Stimulated activated naive CD8-positive, alpha-beta T cell treated with anti-CD3 and anti-CD28 coated beads, Interleukin-15, Interleukin-2, amounts not matched to agents 100 ng/mL and 50 ng/mL, for 24 hours (primary cell): ENCODE results near the gene CLECL1.
"Not testable (repeated sequence)": the region's sequence is repeated elsewhere in the genome, so short reads cannot be mapped to it uniquely, and the experiment has no call there.

Experiments
- H3K27ac Mint-ChIP-seq: one replicate; pipeline ENCODE4 v1.8.0; 2021; ENCODE audit warnings: mild to moderate bottlenecking, mixed read lengths
- H3K27me3 Mint-ChIP-seq: one replicate; pipeline ENCODE4 v1.8.0; 2021; ENCODE audit warnings: mixed read lengths
- H3K36me3 Mint-ChIP-seq: one replicate; pipeline ENCODE4 v1.8.0; 2021; ENCODE audit warnings: low read depth, mixed read lengths
- H3K4me1 Mint-ChIP-seq: one replicate; pipeline ENCODE4 v1.8.0; 2021; ENCODE audit warnings: low read depth, mixed read lengths
- H3K4me3 Mint-ChIP-seq: one replicate; pipeline ENCODE4 v1.8.0; 2021; ENCODE audit warnings: mild to moderate bottlenecking, mixed read lengths
- H3K9me3 Mint-ChIP-seq: one replicate; pipeline ENCODE4 v1.8.0; 2021; ENCODE audit warnings: mixed read lengths

CLECL1 gene

GRCh38 chr12:9739404-9740105, 6.7 kb upstream of the CLECL1 start:
- not testable (repeated sequence) for H3K27ac Mint-ChIP-seq, H3K27me3 Mint-ChIP-seq, H3K9me3 Mint-ChIP-seq, H3K36me3 Mint-ChIP-seq
- peak overlapping the region; percentile 32 for H3K4me3 Mint-ChIP-seq
- H3K4me1 Mint-ChIP-seq = peaks cover 73% of the 10 kb centered on the region

DNA sequence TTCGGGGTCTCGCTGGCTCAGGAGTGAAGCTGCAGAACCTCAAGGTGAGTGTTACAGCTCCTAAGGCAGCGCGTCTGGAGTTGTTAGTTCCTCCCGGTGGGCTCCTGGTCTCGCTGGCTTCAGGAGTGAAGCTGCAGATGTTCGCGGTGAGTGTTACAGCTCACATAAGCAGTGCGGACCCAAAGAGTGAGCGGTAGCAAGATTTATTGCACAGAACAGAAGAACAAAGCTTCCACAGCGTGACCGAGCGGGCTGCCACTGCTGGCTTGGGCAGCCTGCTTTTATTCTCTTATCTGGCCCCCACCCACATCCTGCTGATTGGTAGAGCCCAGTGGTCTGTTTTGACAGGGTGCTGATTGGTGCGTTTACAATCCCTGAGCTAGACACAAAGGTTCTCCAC, 6.0 kb upstream of the CLECL1 start:
- H3K4me1 Mint-ChIP-seq = peaks cover 77% of the 10 kb centered on the region
- H3K9me3 Mint-ChIP-seq, H3K36me3 Mint-ChIP-seq, H3K27me3 Mint-ChIP-seq: not testable (repeated sequence)
- peak overlapping the region; percentile 32 for H3K4me3 Mint-ChIP-seq
- peak overlapping the region; percentile 88 for H3K27ac Mint-ChIP-seq

- H3K9me3 Mint-ChIP-seq = no peaks in the 10 kb centered on the region
- H3K36me3 Mint-ChIP-seq = peaks cover 4% of the 10 kb centered on the region
- H3K4me1 Mint-ChIP-seq = peaks cover 77% of the 10 kb centered on the region
- H3K27ac Mint-ChIP-seq = peak overlapping the region; percentile 88
- H3K27me3 Mint-ChIP-seq = no peaks in the 10 kb centered on the region
- peak overlapping the region; percentile 72 for H3K4me3 Mint-ChIP-seq
Observed at GRCh38 chr12:9736936-9737705, 4.2 kb upstream of the CLECL1 start.

DNA sequence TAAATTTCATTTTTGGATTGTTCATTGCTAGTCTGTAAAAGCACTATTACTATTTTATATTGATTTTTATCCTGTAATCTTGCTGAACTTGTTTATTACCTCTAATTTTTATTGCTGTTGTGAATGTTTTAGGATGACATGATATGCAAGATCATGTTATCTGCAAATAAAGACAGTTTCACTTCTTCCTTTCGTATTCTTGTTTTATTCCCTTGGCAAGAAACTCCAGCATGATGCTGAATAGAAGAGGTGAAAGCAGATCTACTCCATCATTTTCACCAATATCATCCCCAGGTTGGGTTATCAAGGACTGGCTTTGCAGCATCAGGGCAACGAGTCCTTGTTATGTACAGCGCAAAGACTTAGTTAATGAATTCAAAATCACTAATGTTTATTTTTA, 2.7 kb upstream of the CLECL1 start:
- no peaks in the 10 kb centered on the region for H3K9me3 Mint-ChIP-seq
- H3K27ac Mint-ChIP-seq = no peak overlapping the region
- H3K4me1 Mint-ChIP-seq = peaks cover 78% of the 10 kb centered on the region
- no peaks in the 10 kb centered on the region for H3K27me3 Mint-ChIP-seq
- peaks cover 4% of the 10 kb centered on the region for H3K36me3 Mint-ChIP-seq
- no peak overlapping the region for H3K4me3 Mint-ChIP-seq

GRCh38 chr12:9731797-9732196, 1.1 kb downstream of the CLECL1 start:
- peak overlapping the region; percentile 90 for H3K27ac Mint-ChIP-seq
- peaks cover 4% of the 10 kb centered on the region for H3K36me3 Mint-ChIP-seq
- H3K9me3 Mint-ChIP-seq = no peaks in the 10 kb centered on the region
- peak overlapping the region; percentile 82 for H3K4me3 Mint-ChIP-seq
- peaks cover 52% of the 10 kb centered on the region for H3K4me1 Mint-ChIP-seq
- no peaks in the 10 kb centered on the region for H3K27me3 Mint-ChIP-seq

DNA sequence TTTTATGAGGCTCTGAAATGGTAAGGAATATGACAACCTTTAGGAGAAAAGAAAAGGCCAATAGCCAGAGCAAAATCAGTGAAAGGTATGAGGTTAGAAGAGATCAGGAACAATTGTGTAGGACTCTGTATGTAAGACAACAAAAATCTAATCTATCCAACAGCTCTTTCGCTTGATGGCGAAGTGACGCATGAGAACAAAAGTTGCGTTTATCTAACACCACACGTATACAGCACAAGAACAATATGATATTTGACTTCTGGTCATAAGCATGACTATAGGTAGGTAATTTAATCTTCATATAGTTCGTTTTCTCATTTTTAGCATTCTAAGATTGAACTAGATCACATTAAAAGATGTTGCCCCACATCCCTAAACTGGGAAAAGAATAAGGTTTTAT, 1.5 kb downstream of the CLECL1 start:
- peaks cover 4% of the 10 kb centered on the region for H3K36me3 Mint-ChIP-seq
- H3K9me3 Mint-ChIP-seq = no peaks in the 10 kb centered on the region
- peak overlapping the region; percentile 82 for H3K4me3 Mint-ChIP-seq
- H3K4me1 Mint-ChIP-seq = peaks cover 48% of the 10 kb centered on the region
- no peaks in the 10 kb centered on the region for H3K27me3 Mint-ChIP-seq
- peak overlapping the region; percentile 90 for H3K27ac Mint-ChIP-seq

DNA sequence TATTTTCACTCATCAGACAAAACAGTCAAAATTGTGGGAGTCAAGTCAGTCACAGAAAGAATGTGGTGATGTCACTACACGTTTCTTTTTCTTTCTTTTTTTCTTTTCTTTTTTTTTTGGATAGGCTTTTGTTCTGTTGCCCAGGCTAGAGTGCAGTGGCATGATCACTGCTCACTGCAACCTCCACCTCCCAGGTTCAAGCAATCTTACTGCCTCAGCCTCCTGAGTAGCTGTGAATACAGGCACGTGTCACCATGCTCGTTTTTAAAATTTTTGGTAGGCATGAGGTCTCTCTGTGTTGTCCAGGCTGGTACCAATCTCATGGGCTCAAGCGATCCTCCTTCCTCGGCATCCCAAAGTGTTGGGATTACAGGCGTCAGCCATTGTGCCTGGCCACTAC, 2.3 kb downstream of the CLECL1 start:
- Mint-ChIP-seq H3K27me3 (no peaks in the 10 kb centered on the region), H3K4me3 (peak overlapping the region; percentile 82), H3K4me1 (peaks cover 43% of the 10 kb centered on the region), H3K9me3 (no peaks in the 10 kb centered on the region), H3K36me3 (peaks cover 4% of the 10 kb centered on the region), H3K27ac (peak overlapping the region; percentile 21)

DNA sequence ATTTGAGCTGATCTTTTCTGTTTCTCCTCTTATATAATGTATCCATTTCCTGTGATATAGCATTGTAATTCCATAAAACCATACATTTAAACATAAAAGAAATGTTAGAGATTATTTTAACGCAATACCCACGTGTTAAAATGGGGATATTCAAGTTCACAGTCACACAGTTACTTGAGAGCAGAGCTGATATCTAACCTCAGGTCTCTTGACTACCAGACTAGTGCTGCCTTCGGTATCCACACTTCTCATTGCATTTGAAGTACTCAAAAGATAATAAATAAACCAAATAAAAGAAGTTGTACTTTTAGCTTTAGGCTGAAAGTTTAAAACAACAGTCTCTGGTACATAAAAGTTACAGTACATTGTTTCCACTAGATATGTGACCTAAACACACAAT, 2.9 kb downstream of the CLECL1 start:
- no peaks in the 10 kb centered on the region for H3K9me3 Mint-ChIP-seq
- no peak overlapping the region for H3K4me3 Mint-ChIP-seq
- H3K4me1 Mint-ChIP-seq = peaks cover 45% of the 10 kb centered on the region
- H3K36me3 Mint-ChIP-seq = peaks cover 4% of the 10 kb centered on the region
- no peaks in the 10 kb centered on the region for H3K27me3 Mint-ChIP-seq
- no peak overlapping the region for H3K27ac Mint-ChIP-seq

- H3K36me3 Mint-ChIP-seq = peaks cover 4% of the 10 kb centered on the region
- no peak overlapping the region for H3K4me3 Mint-ChIP-seq
- no peaks in the 10 kb centered on the region for H3K9me3 Mint-ChIP-seq
- no peak overlapping the region for H3K27ac Mint-ChIP-seq
- no peaks in the 10 kb centered on the region for H3K27me3 Mint-ChIP-seq
- H3K4me1 Mint-ChIP-seq = peaks cover 44% of the 10 kb centered on the region
Observed at GRCh38 chr12:9729082-9729481, 3.8 kb downstream of the CLECL1 start.

DNA sequence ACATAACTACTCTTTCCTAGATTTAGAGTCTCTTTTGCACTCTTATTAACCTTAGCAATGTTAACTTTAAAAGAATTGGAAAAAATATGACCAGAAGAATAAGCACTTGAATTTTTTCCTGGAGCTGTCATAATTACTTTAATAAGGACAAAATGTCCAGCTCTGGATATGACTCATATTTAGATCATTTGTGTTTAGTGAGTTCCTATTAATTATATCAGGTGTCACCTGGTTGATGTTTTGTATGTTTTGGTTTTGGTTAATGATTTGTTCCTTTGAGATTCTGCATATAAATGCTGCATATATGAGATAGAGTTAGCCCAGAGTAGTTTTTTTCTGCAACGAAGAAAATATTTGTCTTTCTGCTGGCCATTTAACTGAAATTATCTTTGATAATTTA, 5.1 kb downstream of the CLECL1 start:
- H3K27me3 Mint-ChIP-seq = no peaks in the 10 kb centered on the region
- H3K36me3 Mint-ChIP-seq = peaks cover 2% of the 10 kb centered on the region

GRCh38 chr12:9725213-9725870, 7.6 kb downstream of the CLECL1 start:
- H3K27ac Mint-ChIP-seq = no peak overlapping the region
- no peak overlapping the region for H3K4me3 Mint-ChIP-seq
- peaks cover 20% of the 10 kb centered on the region for H3K36me3 Mint-ChIP-seq
- H3K27me3 Mint-ChIP-seq = peaks cover 3% of the 10 kb centered on the region
- no peaks in the 10 kb centered on the region for H3K9me3 Mint-ChIP-seq
- peaks cover 39% of the 10 kb centered on the region for H3K4me1 Mint-ChIP-seq

More for the DNA sequence above, 5.1 kb downstream of the CLECL1 start:
- peaks cover 38% of the 10 kb centered on the region for H3K4me1 Mint-ChIP-seq
- no peaks in the 10 kb centered on the region for H3K9me3 Mint-ChIP-seq
- H3K27ac Mint-ChIP-seq = no peak overlapping the region
- H3K4me3 Mint-ChIP-seq = no peak overlapping the region

GRCh38 chr12:9724023-9724422, 8.9 kb downstream of the CLECL1 start:
- no peaks in the 10 kb centered on the region for H3K9me3 Mint-ChIP-seq
- H3K4me1 Mint-ChIP-seq = peaks cover 45% of the 10 kb centered on the region
- no peak overlapping the region for H3K27ac Mint-ChIP-seq
- peaks cover 3% of the 10 kb centered on the region for H3K27me3 Mint-ChIP-seq
- H3K36me3 Mint-ChIP-seq = peaks cover 20% of the 10 kb centered on the region
- H3K4me3 Mint-ChIP-seq = no peak overlapping the region

- Mint-ChIP-seq H3K4me1 (peaks cover 54% of the 10 kb centered on the region), H3K9me3 (no peaks in the 10 kb centered on the region), H3K27ac (peak overlapping the region; percentile 59), H3K27me3 (peaks cover 3% of the 10 kb centered on the region), H3K36me3 (peaks cover 20% of the 10 kb centered on the region), H3K4me3 (peak overlapping the region; percentile 22)
Observed at GRCh38 chr12:9721394-9722092, 11.4 kb downstream of the CLECL1 start.

DNA sequence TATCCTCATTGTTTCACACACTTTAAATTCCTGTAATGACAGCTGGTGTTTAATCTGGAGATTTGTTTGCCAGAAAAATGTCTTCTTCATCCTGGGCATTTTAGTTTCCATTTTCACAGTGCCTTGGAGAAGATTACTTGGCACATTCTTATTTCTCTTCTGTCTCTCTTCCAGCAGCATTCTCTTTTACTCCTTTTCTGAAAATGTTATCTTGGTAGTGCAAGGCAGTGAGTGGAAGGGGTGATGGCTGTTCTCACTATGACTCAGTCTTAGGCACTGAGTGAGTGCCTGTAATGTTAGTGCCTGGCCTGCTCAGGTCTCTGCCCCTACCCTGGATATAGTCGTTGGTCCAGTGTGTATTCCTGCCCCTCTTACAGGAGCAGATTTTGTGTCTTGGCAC, 13.1 kb downstream of the CLECL1 start:
- H3K9me3 Mint-ChIP-seq = no peaks in the 10 kb centered on the region
- peak overlapping the region; percentile 49 for H3K27ac Mint-ChIP-seq
- peaks cover 66% of the 10 kb centered on the region for H3K4me1 Mint-ChIP-seq
- H3K27me3 Mint-ChIP-seq = peaks cover 3% of the 10 kb centered on the region
- peaks cover 29% of the 10 kb centered on the region for H3K36me3 Mint-ChIP-seq
- no peak overlapping the region for H3K4me3 Mint-ChIP-seq

GRCh38 chr12:9718968-9719367, 13.9 kb downstream of the CLECL1 start:
- H3K4me3 Mint-ChIP-seq = no peak overlapping the region
- peaks cover 29% of the 10 kb centered on the region for H3K36me3 Mint-ChIP-seq

More at GRCh38 chr12:9718968-9719367, 13.9 kb downstream of the CLECL1 start:
- H3K9me3 Mint-ChIP-seq = no peaks in the 10 kb centered on the region
- peak overlapping the region; percentile 29 for H3K27ac Mint-ChIP-seq
- H3K4me1 Mint-ChIP-seq = peaks cover 69% of the 10 kb centered on the region
- peaks cover 3% of the 10 kb centered on the region for H3K27me3 Mint-ChIP-seq
